ENCODE data around the gene ST6GAL1. TPM values are rescaled to one million over a fixed set of nuclear protein-coding genes. Genes with fewer than 3 reads are reported as not detected.

ST6GAL1 gene
- total and polyA plus RNA-seq, 2 experiments from 2014 or later = 17.6 to 65.1 TPM

DNA sequence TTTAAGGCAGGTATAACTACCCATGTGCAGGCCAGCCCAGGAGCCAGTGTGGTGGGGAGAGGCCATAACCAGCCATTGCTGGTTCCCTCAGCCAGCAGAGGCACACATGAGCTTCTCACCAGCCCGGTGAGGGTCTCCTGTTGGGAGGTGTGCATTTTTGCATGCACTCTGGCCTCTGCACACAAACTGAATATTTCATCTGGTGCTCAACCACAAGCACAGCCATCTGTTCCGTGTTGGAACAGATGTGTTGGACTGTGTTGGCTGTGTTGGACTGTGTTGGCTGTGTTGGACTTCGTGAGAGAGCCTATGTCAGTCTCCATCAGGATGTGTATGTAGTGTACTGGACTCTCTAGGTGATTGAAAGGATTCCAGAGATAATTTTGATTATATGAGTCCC lies 141.8 kb downstream of the ST6GAL1 start:
- DNase-seq (ENCODE audit: low spot score) (no peak), ATAC-seq (peak; percentile 39)
- Mint-ChIP-seq H3K9me3 (no peaks in the 10 kb centered on the region; the same call in 2 of the 3 replicates), H3K36me3 (ENCODE audit: low read depth) (peaks cover 69% of the 10 kb centered on the region), H3K27me3 (ENCODE audit: insufficient read depth, low read depth, poor library complexity) (peaks cover 7% of the 10 kb centered on the region), H3K27ac (no peak overlapping the region; the same call in 1 of the 2 replicates), H3K4me3 (no peak overlapping the region), H3K4me1 (peaks cover 9% of the 10 kb centered on the region; the same call in 2 of the 3 replicates)
- H3K9me2 ChIP-seq (ENCODE audit: insufficient read depth) = no peaks in the 10 kb centered on the region
- no peak overlapping the region for H2AFZ ChIP-seq
- TF ChIP-seq STAT1 (IDR thresholded peaks at IDR 0.05; ENCODE audit: unreplicated experiment) (no peak), ZNF331 (CRISPR knock-in tag; IDR thresholded peaks at IDR 0.05; ENCODE audit: low read depth) (no peak), JUNB (IDR thresholded peaks at IDR 0.05; ENCODE audit: unreplicated experiment) (no peak), NANOG (IDR thresholded peaks at IDR 0.05; ENCODE audit: borderline replicate concordance) (no peak), EZH2 (IDR thresholded peaks at IDR 0.05; ENCODE audit: low read depth, unreplicated experiment) (no peak), ZNF114 (CRISPR knock-in tag; IDR thresholded peaks at IDR 0.05) (no peak), CREB1 (CRISPR knock-in tag; IDR thresholded peaks at IDR 0.05; ENCODE audit: low read depth) (no peak), EZH2phosphoT487 (IDR thresholded peaks at IDR 0.05; ENCODE audit: unreplicated experiment) (no peak), POLR2AphosphoS5 (IDR thresholded peaks at IDR 0.05; ENCODE audit: low read depth) (no peak)
- TF ChIP-seq, protein P1, sequence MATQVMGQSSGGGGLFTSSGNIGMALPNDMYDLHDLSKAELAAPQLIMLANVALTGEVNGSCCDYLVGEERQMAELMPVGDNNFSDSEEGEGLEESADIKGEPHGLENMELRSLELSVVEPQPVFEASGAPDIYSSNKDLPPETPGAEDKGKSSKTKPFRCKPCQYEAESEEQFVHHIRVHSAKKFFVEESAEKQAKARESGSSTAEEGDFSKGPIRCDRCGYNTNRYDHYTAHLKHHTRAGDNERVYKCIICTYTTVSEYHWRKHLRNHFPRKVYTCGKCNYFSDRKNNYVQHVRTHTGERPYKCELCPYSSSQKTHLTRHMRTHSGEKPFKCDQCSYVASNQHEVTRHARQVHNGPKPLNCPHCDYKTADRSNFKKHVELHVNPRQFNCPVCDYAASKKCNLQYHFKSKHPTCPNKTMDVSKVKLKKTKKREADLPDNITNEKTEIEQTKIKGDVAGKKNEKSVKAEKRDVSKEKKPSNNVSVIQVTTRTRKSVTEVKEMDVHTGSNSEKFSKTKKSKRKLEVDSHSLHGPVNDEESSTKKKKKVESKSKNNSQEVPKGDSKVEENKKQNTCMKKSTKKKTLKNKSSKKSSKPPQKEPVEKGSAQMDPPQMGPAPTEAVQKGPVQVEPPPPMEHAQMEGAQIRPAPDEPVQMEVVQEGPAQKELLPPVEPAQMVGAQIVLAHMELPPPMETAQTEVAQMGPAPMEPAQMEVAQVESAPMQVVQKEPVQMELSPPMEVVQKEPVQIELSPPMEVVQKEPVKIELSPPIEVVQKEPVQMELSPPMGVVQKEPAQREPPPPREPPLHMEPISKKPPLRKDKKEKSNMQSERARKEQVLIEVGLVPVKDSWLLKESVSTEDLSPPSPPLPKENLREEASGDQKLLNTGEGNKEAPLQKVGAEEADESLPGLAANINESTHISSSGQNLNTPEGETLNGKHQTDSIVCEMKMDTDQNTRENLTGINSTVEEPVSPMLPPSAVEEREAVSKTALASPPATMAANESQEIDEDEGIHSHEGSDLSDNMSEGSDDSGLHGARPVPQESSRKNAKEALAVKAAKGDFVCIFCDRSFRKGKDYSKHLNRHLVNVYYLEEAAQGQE (IDR thresholded peaks at IDR 0.05; ENCODE audit: unreplicated experiment) = no peak
- TF ChIP-seq, protein P2, sequence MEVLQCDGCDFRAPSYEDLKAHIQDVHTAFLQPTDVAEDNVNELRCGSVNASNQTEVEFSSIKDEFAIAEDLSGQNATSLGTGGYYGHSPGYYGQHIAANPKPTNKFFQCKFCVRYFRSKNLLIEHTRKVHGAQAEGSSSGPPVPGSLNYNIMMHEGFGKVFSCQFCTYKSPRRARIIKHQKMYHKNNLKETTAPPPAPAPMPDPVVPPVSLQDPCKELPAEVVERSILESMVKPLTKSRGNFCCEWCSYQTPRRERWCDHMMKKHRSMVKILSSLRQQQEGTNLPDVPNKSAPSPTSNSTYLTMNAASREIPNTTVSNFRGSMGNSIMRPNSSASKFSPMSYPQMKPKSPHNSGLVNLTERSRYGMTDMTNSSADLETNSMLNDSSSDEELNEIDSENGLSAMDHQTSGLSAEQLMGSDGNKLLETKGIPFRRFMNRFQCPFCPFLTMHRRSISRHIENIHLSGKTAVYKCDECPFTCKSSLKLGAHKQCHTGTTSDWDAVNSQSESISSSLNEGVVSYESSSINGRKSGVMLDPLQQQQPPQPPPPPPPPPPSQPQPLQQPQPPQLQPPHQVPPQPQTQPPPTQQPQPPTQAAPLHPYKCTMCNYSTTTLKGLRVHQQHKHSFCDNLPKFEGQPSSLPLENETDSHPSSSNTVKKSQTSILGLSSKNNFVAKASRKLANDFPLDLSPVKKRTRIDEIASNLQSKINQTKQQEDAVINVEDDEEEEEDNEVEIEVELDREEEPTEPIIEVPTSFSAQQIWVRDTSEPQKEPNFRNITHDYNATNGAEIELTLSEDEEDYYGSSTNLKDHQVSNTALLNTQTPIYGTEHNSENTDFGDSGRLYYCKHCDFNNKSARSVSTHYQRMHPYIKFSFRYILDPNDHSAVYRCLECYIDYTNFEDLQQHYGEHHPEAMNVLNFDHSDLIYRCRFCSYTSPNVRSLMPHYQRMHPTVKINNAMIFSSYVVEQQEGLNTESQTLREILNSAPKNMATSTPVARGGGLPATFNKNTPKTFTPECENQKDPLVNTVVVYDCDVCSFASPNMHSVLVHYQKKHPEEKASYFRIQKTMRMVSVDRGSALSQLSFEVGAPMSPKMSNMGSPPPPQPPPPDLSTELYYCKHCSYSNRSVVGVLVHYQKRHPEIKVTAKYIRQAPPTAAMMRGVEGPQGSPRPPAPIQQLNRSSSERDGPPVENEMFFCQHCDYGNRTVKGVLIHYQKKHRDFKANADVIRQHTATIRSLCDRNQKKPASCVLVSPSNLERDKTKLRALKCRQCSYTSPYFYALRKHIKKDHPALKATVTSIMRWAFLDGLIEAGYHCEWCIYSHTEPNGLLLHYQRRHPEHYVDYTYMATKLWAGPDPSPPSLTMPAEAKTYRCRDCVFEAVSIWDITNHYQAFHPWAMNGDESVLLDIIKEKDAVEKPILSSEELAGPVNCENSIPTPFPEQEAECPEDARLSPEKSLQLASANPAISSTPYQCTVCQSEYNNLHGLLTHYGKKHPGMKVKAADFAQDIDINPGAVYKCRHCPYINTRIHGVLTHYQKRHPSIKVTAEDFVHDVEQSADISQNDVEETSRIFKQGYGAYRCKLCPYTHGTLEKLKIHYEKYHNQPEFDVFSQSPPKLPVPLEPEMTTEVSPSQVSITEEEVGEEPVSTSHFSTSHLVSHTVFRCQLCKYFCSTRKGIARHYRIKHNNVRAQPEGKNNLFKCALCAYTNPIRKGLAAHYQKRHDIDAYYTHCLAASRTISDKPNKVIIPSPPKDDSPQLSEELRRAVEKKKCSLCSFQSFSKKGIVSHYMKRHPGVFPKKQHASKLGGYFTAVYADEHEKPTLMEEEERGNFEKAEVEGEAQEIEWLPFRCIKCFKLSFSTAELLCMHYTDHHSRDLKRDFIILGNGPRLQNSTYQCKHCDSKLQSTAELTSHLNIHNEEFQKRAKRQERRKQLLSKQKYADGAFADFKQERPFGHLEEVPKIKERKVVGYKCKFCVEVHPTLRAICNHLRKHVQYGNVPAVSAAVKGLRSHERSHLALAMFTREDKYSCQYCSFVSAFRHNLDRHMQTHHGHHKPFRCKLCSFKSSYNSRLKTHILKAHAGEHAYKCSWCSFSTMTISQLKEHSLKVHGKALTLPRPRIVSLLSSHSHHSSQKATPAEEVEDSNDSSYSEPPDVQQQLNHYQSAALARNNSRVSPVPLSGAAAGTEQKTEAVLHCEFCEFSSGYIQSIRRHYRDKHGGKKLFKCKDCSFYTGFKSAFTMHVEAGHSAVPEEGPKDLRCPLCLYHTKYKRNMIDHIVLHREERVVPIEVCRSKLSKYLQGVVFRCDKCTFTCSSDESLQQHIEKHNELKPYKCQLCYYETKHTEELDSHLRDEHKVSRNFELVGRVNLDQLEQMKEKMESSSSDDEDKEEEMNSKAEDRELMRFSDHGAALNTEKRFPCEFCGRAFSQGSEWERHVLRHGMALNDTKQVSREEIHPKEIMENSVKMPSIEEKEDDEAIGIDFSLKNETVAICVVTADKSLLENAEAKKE (CRISPR knock-in tag; IDR thresholded peaks at IDR 0.05) = no peak
- TF ChIP-seq, protein P3, sequence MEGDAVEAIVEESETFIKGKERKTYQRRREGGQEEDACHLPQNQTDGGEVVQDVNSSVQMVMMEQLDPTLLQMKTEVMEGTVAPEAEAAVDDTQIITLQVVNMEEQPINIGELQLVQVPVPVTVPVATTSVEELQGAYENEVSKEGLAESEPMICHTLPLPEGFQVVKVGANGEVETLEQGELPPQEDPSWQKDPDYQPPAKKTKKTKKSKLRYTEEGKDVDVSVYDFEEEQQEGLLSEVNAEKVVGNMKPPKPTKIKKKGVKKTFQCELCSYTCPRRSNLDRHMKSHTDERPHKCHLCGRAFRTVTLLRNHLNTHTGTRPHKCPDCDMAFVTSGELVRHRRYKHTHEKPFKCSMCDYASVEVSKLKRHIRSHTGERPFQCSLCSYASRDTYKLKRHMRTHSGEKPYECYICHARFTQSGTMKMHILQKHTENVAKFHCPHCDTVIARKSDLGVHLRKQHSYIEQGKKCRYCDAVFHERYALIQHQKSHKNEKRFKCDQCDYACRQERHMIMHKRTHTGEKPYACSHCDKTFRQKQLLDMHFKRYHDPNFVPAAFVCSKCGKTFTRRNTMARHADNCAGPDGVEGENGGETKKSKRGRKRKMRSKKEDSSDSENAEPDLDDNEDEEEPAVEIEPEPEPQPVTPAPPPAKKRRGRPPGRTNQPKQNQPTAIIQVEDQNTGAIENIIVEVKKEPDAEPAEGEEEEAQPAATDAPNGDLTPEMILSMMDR (conservative IDR thresholded peaks at IDR 0.05; ENCODE audit: low read depth in 2 of 2) = no peak
- TF ChIP-seq, protein P4, sequence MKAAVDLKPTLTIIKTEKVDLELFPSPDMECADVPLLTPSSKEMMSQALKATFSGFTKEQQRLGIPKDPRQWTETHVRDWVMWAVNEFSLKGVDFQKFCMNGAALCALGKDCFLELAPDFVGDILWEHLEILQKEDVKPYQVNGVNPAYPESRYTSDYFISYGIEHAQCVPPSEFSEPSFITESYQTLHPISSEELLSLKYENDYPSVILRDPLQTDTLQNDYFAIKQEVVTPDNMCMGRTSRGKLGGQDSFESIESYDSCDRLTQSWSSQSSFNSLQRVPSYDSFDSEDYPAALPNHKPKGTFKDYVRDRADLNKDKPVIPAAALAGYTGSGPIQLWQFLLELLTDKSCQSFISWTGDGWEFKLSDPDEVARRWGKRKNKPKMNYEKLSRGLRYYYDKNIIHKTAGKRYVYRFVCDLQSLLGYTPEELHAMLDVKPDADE (IDR thresholded peaks at IDR 0.05) = no peak
- peaks cover 2% of the 10 kb centered on the region for H4K20me1 ChIP-seq (replicated peaks; ENCODE audit: insufficient read depth)
- peaks cover 10% of the 10 kb centered on the region for H3K36me3 ChIP-seq (ENCODE audit: insufficient read depth)
- H3K4me3 ChIP-seq = no peak overlapping the region
- peaks cover 2% of the 10 kb centered on the region; the same call in 1 of the 2 replicates for H3F3A ChIP-seq (replicated peaks; ENCODE audit: low read depth)
- no peaks in the 10 kb centered on the region for H3K27me3 ChIP-seq (ENCODE audit: insufficient read depth)
- H3K79me2 ChIP-seq (replicated peaks; ENCODE audit: insufficient read depth) = no peaks in the 10 kb centered on the region
- H3K4me2 ChIP-seq = no peak overlapping the region
- peaks cover 12% of the 10 kb centered on the region; the same call in 1 of the 2 replicates for H3K4me1 ChIP-seq (ENCODE audit: insufficient read depth)
- no peak overlapping the region for H3K27ac ChIP-seq (ENCODE audit: low read depth)
